ENCODE data around the gene SCAMP3.
A peak's percentile ranks its signal among the peaks of the same experiment; 100 is the strongest.
"Not testable (repeated sequence)": the region's sequence is repeated elsewhere in the genome, so short reads cannot be mapped to it uniquely, and the experiment has no call there.

Gene SCAMP3

DNA sequence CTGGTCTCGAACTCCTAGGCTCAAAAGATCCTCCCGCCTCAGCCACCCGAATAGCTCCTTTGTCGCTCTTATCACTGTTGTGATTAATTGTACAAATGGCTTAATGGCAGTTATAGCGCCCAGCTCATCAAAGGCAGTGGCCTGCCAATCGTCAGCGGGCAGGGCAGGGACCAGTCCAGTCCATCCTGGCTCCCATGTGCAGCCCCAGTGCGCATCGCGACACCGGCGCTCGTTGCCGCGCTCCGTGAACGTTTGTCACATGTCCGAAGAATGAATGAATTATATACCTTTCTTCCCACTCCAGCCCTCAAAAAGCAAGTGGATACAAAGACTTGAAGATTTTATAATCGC, 35.3 kb downstream of the SCAMP3 start:
- no peak for DNase-seq

DNA sequence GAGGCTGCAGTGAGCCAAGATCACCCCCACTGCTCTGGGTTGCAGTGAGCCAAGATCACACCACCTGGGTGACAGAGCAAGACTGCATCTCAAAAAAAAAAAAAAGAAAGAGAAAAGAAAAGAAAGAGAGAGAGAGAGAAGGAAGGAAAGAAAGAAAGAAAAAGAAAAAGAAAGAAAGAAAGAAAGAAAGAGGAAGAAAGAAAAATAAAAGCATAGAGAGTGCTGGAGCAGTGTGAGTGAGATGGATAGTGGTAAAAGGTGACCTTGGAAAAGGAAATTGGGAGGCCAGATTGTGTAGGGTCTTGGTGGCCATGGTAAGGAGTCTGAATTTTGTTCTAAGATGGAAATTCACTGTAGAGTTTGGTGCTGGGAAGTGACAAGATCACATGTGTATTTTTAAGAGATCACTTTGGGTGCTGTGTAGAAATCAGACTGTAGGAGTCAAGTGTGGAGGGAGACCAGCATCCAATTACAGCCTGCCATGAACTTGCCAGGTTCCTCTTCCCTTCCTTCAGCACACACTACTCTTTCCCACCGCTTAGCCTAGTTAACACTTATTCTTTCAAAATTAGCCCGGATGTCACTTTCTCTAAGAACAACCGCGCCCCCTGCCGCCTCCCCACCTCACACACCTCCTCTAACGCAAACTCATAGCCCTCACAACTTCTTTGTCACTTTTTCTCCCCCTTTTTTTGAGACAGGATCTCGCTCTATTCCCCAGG, 35.8 kb downstream of the SCAMP3 start:
- DNase-seq: peak; percentile 86

DNA sequence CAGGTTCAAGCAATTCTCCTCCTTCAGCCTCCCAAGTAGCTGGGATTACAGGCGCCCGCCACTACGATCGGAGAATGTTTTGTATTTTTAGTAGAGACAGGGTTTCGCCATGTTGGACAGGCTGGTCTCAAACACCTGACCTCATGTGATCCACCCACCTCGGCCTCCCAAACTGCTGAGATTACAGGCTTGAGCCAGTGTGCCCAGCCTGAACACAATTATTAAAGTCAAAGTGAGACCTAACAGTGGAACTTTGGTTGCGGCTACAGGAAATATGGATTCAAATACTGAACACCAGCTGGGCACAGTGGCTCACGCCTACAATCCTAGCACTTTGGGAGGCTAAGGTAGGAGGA, 36.8 kb downstream of the SCAMP3 start:
- not testable (repeated sequence) for DNase-seq

DNA sequence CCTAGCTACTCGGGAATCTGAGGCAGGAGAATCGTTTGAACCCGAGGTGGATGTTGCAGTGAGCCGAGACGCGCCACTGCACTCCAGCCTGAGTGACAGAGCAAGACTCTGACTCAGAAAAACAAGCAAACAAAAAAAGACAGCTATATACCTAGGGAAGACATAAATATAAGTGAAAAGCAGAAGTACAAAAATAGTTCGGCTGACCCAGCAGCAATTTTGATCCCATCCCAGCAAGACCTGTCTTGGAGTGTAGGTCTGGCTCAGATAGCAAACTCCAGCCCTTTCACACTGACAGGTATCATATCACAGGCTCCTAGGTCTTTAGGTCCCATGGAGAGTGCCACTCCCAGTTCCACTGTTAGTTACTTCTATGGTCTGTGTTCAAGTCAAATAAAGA, 39.1 kb downstream of the SCAMP3 start:
- no peak for DNase-seq

DNA sequence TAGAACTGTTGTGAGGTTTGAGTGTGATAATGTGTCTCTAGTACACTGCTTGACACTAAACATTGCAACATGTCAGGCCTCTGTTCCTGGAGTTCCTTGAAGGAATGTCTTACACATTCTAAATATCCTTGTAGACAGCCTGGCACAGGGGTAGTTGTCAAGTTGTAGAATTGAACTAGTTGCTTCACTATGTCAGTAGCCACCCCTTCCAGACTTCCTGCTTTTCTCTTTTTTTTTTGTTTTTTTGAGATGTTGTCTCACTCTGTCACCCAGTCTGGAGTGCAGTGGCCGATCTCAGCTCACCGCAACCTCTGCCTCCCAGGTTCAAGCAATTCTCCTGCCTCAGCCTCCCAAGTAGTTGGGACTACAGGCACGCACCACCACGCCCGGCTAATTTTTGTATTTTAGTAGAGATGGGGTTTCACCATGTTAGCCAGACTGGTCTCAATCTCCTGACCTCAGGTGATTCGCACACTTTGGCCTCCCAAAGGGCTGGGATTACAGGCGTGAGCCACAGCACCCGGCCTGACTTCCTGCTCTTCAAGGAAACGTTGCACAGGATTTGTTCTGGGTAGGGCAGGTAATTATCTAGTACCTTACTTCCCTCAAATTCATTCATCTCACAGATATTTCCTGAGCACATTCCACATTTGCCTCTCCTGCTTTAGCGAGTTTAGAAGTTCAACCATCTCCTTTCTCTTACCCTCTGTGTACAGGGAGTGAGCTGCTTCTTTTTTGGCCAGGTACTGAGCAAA, 41.8 kb downstream of the SCAMP3 start:
- DNase-seq: not testable (repeated sequence)

DNA sequence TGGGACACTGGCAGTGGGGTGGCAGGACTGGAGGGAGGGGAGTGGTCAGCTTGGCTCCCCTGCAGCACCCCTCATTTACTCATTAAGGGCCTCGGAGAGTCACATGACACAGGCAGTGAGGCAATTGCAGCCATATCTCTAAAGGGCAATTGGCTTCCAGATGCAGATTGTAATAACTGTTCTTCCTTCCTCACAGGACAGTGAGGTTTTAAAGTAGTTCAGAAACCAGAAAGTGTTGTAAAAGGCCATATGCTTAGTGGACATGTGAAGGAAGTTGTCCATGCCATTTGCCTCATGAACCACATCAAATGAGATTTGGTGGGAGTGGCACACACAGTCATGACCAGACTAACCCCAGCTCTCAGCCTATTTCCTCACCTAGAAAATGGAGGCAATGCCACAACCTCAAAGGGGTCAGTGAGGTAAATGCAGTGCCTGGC, 42.5 kb downstream of the SCAMP3 start:
- peak; percentile 66 for DNase-seq

DNA sequence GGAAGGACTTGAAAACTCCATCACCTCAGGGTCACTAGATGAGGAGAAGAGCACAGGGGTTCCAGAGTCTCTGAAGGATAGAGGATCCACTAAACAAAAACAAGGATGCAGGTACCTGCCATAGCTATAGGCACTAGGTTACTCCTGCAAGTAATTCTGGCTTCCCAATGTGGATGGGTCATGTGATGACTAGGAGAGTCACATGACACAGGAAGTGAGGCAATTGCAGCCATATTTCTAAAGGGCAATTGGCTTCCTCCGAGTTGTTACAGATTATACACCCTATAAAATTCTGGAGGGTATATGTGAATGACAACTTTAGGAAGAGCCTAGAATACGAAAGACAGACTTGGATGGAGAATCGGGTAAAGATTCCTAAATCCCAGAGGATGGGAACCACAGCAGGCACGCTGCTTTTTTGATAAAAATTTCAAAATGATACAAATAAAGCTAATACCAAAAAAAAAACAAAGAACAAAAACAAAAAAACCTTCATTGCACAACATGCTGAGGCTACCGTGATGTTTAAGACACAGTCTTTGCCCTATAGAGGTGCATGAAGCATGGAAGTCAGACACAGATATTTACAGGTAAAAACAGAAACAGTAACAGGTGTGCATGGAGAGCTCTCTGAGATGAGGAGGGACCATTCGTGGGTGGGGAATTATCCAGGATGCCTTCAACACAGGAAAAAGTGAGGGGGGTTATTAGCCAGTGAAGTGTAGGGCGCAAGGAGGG, 43.1 kb downstream of the SCAMP3 start:
- DNase-seq: peak; percentile 81

DNA sequence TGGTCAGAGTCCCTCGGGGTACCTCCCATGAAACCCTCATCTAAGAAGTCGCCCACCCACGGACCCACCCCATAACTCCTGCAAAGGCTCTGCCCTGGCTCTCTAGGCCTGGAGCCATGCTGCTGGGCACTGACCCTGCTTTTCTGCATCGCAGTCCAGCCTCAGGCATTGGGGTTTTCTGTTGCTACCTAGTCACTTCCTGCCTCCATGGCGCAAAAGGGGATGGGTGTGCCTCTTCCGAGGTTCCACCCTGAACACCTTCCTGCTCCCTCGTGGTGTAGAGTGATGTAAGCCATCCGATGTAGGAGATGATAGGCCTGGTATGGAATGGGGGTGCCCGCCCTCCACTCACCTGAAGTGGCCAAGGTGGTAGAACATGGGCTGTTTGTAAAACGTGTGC, 47.5 kb downstream of the SCAMP3 start:
- not testable (repeated sequence) for DNase-seq

DNA sequence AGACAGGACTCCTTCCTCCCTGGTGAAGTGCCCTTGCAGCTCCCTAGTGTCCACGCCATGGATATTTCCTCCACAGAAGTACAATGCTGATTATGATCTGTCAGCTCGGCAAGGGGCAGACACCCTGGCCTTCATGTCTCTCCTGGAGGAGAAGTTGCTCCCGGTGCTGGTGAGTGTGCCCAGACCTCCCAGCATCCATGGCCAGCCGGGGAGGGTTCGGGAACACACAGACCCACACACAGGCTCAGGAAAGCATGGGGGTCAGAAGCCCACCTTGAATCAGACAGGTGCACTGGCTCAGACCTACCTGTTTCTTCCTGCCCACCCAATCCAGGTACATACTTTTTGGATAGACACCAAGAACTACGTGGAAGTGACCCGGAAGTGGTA, 50.1 kb downstream of the SCAMP3 start:
- DNase-seq: not testable (repeated sequence)

DNA sequence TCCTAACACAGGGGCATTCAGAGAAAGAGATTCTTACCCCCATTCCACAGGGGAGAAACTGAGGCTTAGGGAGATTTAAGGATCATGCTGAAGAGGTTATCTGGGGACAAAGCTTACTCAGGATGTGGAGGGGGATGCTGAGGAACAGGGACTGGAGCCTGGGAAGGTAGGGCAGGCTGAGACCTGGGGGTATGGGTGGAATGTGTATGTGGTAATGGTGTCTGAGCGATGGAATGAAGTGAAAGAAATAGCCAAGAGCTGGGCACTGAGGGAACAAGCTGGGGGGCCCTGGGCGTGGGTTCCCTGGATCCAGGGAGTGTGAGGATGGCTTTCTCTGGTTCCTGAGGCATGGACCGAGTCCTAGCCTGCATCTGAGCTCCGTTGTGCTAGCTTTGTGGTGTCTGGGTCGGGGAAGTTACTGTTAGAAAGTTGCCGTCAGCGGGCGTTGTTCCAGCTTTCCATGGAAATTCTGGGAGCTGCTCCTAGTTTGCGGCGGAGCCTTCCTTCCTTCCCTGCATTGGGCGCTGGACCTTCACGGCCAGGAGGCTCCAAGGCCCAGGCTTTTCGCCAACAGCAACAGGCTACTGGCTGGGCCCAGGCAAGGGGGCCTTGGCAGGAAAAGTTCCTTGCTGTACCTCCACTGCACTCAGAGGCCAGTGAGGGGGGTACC, 50.6 kb downstream of the SCAMP3 start:
- DNase-seq: not testable (repeated sequence)

DNA sequence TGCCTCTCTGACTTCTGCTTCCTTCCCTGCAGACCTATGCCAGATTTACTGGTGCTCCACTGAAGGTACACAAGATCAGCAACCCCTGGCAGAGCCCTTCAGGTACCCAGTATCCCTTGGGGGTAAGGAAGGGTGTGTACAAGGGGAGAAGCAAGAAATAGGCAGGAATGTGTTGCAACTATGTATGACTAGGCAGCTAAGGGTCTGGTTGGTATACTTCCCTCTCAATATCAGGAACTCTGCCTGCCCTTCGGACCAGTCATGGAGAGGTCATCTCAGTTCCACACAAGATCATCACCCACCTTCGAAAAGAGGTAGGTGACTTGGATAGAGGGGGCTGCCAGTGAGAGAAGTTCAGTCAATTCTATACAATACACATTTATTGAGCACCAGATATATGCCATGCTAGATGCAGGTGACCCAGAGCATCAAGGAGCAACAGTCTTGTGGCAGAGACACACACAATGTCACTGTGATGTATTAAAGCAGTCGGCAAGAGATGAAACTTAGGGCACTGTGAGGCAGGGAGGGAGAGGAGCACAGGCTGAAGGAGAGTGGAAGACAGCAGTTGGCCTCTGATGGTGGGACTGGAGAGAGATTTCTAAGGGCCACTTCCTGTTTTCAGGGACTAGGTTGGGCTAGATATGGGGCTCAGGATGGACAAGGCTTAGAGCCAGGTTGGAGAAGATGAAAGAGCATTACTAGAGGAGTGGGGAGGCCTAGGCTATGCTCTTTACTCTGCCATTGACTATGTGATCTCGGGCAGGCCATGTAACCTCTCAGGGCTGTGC, 51.7 kb downstream of the SCAMP3 start:
- DNase-seq: no peak

DNA sequence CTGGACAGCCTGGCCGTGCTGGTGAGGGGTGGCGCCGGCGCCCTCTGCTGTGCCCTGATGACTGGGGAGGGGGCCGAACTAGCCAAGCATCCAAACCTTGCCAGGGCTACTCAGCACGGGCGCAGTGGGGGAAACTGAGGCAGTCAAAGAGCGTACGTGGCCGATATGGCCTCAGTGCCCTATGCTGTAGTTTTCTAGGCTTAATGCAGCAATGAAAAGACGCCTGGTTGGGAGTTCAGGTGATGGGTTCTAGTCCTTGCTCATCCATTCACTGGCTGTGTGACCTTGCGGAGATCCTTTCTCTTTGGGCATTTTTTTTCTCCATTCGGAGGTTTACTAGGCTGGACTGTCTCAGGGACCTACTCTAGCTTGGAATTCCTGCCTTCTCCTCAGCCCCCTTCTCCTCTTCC, 52.8 kb downstream of the SCAMP3 start:
- DNase-seq: no peak

DNA sequence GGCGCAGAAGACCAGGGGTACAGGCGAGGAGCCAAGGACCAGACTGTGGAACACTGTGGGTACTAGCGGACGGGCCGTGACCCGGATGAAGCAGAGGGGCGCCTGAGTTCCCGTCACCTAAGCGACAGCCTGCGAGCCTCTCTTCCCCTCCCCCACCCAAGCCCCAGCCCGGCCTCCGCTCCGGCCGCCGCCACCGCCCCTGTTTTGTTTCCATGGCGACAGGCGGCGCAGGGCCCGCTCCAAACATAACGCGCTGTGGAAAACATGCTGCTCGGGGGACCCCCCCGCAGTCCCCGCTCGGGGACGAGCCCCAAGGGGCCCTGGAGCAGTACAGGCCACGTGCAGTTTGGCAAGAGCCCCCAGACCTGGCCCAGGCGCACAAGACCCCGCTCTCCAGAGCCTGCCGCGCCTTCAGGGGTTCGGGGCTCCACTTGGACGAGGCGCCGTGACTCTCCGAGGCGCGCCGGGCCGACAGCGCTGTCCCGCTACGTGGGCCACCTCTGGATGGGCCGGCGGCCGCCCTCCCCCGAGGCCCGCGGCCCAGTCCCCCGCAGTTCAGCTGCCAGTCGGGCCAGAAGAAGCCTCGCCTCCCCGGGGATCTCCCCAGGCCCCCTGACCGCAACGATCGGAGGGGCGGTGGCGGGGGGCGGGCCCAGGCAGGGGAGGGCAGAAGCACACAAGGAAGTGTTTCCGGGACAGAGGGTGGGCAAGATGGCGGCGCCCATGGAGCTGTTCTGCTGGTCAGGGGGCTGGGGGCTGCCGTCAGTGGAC, 53.4 kb downstream of the SCAMP3 start, which contains the start of gene MTX1:
MTX1 (plus strand) TSS at position 155 of the 771 bp plus-strand sequence; CDS start at position 265, 110 bp downstream.
- DNase-seq: peak; percentile 69

DNA sequence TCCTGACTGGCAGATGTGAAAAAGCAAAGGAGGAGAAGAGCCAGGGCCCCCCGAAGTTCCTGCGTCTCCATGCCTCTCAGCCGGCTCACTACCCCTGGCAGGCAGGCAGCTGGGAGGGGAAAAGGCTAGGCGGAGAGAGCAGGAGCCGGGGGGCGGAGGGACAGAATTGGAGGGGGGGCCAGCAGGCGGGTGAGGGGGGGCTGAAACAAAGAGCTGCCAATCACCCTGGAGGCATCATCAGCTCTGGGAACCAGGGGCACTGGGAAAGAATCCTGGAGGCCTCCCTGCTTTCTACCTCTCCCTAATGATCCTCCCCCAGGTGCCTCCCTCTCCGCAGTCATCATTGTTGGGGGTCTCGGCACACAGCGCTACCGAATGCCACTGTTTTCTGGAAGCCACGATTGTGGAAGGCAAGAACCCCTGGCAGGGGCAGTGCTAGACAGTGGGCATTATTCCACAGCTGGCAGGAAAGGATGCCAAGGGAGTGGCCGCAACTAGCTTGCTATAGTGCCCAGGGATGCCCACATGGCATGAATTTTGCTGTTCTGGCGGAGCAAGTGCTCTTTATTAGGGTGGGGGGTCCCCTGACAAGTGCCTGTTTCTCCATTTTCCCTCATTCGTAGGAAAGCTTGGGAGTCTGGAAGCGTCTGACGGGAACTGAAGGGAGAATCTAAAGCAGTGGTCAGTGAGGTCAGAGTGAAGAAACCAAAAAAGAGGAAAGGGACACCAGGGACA, 54.2 kb downstream of the SCAMP3 start, which contains the start of gene THBS3:
THBS3 (minus strand) TSS at position 92 of the 735 bp plus-strand sequence; CDS start at position 71, 21 bp downstream.
- no peak for DNase-seq

DNA sequence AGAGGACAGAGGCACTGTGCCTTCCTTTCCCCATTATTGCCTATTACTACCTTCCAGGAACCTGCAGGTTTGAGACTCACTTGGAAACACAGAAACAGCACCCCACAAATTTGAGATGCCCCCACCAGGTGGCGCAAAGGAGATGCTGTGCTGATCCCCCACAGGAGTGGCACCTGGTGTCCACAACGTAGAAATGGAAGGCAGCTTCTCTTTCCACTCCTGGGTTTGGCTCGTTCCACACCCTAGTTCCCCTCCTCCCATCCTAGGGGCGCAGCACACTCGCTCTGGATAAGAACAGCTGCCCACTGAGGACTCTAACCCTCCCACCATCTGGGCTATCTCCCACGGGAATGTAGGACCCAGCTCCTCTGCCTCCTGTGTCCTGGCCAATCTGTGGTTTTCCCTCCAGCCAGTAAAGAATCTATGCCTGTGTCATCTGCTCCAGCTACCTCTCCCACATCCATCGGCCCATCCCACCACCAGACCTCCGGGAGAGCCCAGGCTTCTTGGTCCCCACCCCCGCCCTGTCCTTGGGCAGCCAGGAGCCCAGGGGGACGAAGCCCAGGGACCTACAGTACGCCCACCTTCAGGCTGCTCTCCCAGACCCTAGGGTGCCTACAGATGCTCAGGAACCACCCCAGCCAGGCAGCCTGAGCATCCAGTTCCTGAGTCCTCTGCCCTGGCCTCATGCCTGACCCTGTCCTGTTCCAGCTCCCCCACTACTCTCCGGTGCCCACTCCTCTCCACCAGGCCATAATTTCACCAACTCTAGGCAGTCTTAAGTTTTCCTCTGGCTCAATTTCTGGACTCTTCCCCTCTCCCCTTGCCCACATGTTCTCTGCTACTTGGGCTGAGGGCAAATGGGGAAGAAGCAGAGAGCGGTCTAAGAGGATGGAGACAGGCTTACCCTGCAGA, 55.0 kb downstream of the SCAMP3 start:
- DNase-seq: peak; percentile 74

Data from NCI-H187 treated with DMSO at 0.1 percent for 48 hours (cell line).